ENCODE data around the gene PAK4. TPM values are rescaled to one million over a fixed set of nuclear protein-coding genes. Genes with fewer than 3 reads are reported as not detected.
A peak's percentile ranks its signal among the peaks of the same experiment; 100 is the strongest.

Gene PAK4
- total RNA-seq, 1 experiment from 2014 or later: 14.0 TPM

- peak within 1 kb of the TSS; percentile 35 for H3K4me3 ChIP-seq (ENCODE audit: insufficient read depth, low read depth, low read length)
- peaks cover 27% of the 10 kb centered on the region for H3K27me3 ChIP-seq (ENCODE audit: control insufficient read depth, insufficient read depth, low read length)
- DNase-seq: peak; percentile 90
- H3K36me3 ChIP-seq (replicated peaks; ENCODE audit: control insufficient read depth, insufficient read depth, low read length): no peaks in the 10 kb centered on the region
These were observed 71.4 kb downstream of the PAK4 start, which contains the start of gene NCCRP1 for GRCh38 chr19:39196860-39197562. Gene NCCRP1 (plus strand): TSS chr19:39196964. CDS start chr19:39196983, 19 bp downstream.

GRCh38 chr19:39197808-39198207 is 72.2 kb downstream of the PAK4 start:
- H3K36me3 ChIP-seq (replicated peaks; ENCODE audit: control insufficient read depth, insufficient read depth, low read length): no peaks in the 10 kb centered on the region
- H3K4me3 ChIP-seq (ENCODE audit: insufficient read depth, low read depth, low read length): no peak overlapping the region
- peaks cover 27% of the 10 kb centered on the region for H3K27me3 ChIP-seq (ENCODE audit: control insufficient read depth, insufficient read depth, low read length)
- peak; percentile 59 for DNase-seq

GRCh38 chr19:39199025-39199424 is 73.4 kb downstream of the PAK4 start:
- Histone ChIP-seq H3K27me3 (ENCODE audit: control insufficient read depth, insufficient read depth, low read length) (peaks cover 25% of the 10 kb centered on the region), H3K4me3 (ENCODE audit: insufficient read depth, low read depth, low read length) (no peak overlapping the region), H3K36me3 (replicated peaks; ENCODE audit: control insufficient read depth, insufficient read depth, low read length) (no peaks in the 10 kb centered on the region)
- DNase-seq: peak; percentile 72

- peaks cover 25% of the 10 kb centered on the region for H3K27me3 ChIP-seq (ENCODE audit: control insufficient read depth, insufficient read depth, low read length)
- peak; percentile 43 for DNase-seq
- H3K4me3 ChIP-seq (ENCODE audit: insufficient read depth, low read depth, low read length): no peak overlapping the region
- no peaks in the 10 kb centered on the region for H3K36me3 ChIP-seq (replicated peaks; ENCODE audit: control insufficient read depth, insufficient read depth, low read length)
These were observed 74.6 kb downstream of the PAK4 start for GRCh38 chr19:39200066-39200802.

- H3K27me3 ChIP-seq (ENCODE audit: control insufficient read depth, insufficient read depth, low read length): peaks cover 25% of the 10 kb centered on the region
- no peak overlapping the region for H3K4me3 ChIP-seq (ENCODE audit: insufficient read depth, low read depth, low read length)
- no peak for DNase-seq
- H3K36me3 ChIP-seq (replicated peaks; ENCODE audit: control insufficient read depth, insufficient read depth, low read length): no peaks in the 10 kb centered on the region
These were observed 75.2 kb downstream of the PAK4 start for GRCh38 chr19:39200803-39201115.

GRCh38 chr19:39202998-39203355 is 77.4 kb downstream of the PAK4 start:
- Histone ChIP-seq H3K27me3 (ENCODE audit: control insufficient read depth, insufficient read depth, low read length) (peaks cover 4% of the 10 kb centered on the region), H3K4me3 (ENCODE audit: insufficient read depth, low read depth, low read length) (no peak overlapping the region), H3K36me3 (replicated peaks; ENCODE audit: control insufficient read depth, insufficient read depth, low read length) (no peaks in the 10 kb centered on the region)
- no peak for DNase-seq

GRCh38 chr19:39203372-39204341 is 78.1 kb downstream of the PAK4 start, which contains the start of gene SYCN:
Gene SYCN (minus strand): TSS chr19:39204263. CDS start chr19:39204254, 9 bp downstream.
- Histone ChIP-seq H3K27me3 (ENCODE audit: control insufficient read depth, insufficient read depth, low read length) (no peaks in the 10 kb centered on the region; the same call in none of the 2 replicates), H3K36me3 (replicated peaks; ENCODE audit: control insufficient read depth, insufficient read depth, low read length) (no peaks in the 10 kb centered on the region), H3K4me3 (ENCODE audit: insufficient read depth, low read depth, low read length) (no peak within 1 kb of the TSS)
- peak; percentile 54 for DNase-seq

- no peak for DNase-seq
These were observed 79.8 kb downstream of the PAK4 start for GRCh38 chr19:39205449-39205764.

GRCh38 chr19:39206122-39206521 is 80.5 kb downstream of the PAK4 start:
- Histone ChIP-seq H3K4me3 (ENCODE audit: insufficient read depth, low read depth, low read length) (no peak overlapping the region), H3K36me3 (replicated peaks; ENCODE audit: control insufficient read depth, insufficient read depth, low read length) (no peaks in the 10 kb centered on the region), H3K27me3 (ENCODE audit: control insufficient read depth, insufficient read depth, low read length) (no peaks in the 10 kb centered on the region; the same call in 1 of the 2 replicates)
- no peak for DNase-seq

More at GRCh38 chr19:39205449-39205764, 79.8 kb downstream of the PAK4 start:
- H3K4me3 ChIP-seq (ENCODE audit: insufficient read depth, low read depth, low read length): no peak overlapping the region
- no peaks in the 10 kb centered on the region for H3K36me3 ChIP-seq (replicated peaks; ENCODE audit: control insufficient read depth, insufficient read depth, low read length)
- H3K27me3 ChIP-seq (ENCODE audit: control insufficient read depth, insufficient read depth, low read length): no peaks in the 10 kb centered on the region; the same call in none of the 2 replicates

- H3K4me3 ChIP-seq (ENCODE audit: insufficient read depth, low read depth, low read length): no peak overlapping the region
- no peaks in the 10 kb centered on the region for H3K36me3 ChIP-seq (replicated peaks; ENCODE audit: control insufficient read depth, insufficient read depth, low read length)
- no peak for DNase-seq
- no peaks in the 10 kb centered on the region; the same call in 1 of the 2 replicates for H3K27me3 ChIP-seq (ENCODE audit: control insufficient read depth, insufficient read depth, low read length)
These were observed 81.8 kb downstream of the PAK4 start for GRCh38 chr19:39207293-39207836.

GRCh38 chr19:39208175-39208795 is 82.7 kb downstream of the PAK4 start:
- Histone ChIP-seq H3K27me3 (ENCODE audit: control insufficient read depth, insufficient read depth, low read length) (no peaks in the 10 kb centered on the region; the same call in 1 of the 2 replicates), H3K36me3 (replicated peaks; ENCODE audit: control insufficient read depth, insufficient read depth, low read length) (no peaks in the 10 kb centered on the region)
- no peak for DNase-seq

GRCh38 chr19:39209196-39209595 is 83.6 kb downstream of the PAK4 start:
- Histone ChIP-seq H3K36me3 (replicated peaks; ENCODE audit: control insufficient read depth, insufficient read depth, low read length) (no peaks in the 10 kb centered on the region), H3K4me3 (ENCODE audit: insufficient read depth, low read depth, low read length) (no peak overlapping the region), H3K27me3 (ENCODE audit: control insufficient read depth, insufficient read depth, low read length) (no peaks in the 10 kb centered on the region; the same call in 1 of the 2 replicates)
- no peak for DNase-seq

More at GRCh38 chr19:39208175-39208795, 82.7 kb downstream of the PAK4 start:
- H3K4me3 ChIP-seq (ENCODE audit: insufficient read depth, low read depth, low read length): no peak overlapping the region

- no peak overlapping the region for H3K4me3 ChIP-seq (ENCODE audit: insufficient read depth, low read depth, low read length)
- no peaks in the 10 kb centered on the region for H3K36me3 ChIP-seq (replicated peaks; ENCODE audit: control insufficient read depth, insufficient read depth, low read length)
- DNase-seq: no peak
- no peaks in the 10 kb centered on the region for H3K27me3 ChIP-seq (ENCODE audit: control insufficient read depth, insufficient read depth, low read length)
These were observed 86.3 kb downstream of the PAK4 start for GRCh38 chr19:39211731-39212374.

All from H7 (cell line).